ENCODE measurements around the gene GRIP1.

The GRIP1 gene

DNA sequence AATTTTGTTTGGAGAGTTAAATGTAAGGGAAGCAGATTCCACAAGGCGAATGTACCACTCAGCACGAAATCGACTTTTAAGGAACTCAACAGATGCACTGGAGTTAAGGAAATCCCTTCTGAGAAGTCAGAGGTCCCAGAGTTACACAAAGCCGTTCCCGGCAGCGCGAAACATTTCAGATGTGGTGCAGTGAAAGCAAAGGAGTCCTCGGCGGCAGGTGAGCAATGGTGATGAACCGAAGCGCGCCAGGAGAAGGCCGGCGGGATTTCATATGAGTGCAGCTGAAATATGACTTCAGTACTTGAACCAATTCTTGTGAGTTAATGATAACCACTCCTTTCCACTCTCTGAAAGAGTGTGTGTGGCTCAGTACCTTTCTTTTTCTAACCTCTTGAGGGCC lies 183.2 kb downstream of the GRIP1 start:
- no peak for DNase-seq (ENCODE audit: low read depth, low spot score)
- in situ Hi-C loops (cut with HindIII; ENCODE audit: low sequenced_read_pairs), result no loop called here
- TF ChIP-seq, protein P1, sequence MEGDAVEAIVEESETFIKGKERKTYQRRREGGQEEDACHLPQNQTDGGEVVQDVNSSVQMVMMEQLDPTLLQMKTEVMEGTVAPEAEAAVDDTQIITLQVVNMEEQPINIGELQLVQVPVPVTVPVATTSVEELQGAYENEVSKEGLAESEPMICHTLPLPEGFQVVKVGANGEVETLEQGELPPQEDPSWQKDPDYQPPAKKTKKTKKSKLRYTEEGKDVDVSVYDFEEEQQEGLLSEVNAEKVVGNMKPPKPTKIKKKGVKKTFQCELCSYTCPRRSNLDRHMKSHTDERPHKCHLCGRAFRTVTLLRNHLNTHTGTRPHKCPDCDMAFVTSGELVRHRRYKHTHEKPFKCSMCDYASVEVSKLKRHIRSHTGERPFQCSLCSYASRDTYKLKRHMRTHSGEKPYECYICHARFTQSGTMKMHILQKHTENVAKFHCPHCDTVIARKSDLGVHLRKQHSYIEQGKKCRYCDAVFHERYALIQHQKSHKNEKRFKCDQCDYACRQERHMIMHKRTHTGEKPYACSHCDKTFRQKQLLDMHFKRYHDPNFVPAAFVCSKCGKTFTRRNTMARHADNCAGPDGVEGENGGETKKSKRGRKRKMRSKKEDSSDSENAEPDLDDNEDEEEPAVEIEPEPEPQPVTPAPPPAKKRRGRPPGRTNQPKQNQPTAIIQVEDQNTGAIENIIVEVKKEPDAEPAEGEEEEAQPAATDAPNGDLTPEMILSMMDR (IDR thresholded peaks at IDR 0.05; ENCODE audit: low read depth, low read length), result no peak
- H3K4me3 ChIP-seq (ENCODE audit: low read depth, low read length), result no peak overlapping the region

DNA sequence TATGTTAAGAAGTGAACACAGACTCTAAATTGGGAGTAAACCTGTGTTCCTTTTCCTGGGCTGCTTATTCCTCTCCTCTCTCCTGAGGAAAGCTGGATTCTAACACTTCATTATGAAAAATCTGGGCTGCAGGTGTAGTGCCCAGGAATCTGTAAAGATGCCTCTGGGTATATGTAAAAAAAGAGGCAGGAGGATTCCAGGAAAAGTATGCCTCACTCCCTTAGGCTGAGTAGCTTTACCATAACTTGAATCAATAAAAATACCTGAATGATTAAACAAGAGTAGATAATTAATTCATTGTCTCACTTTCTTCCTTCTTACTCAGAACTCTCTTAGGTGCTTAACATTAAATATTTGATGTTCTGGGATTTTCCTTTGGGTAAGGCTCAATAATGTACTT lies 185.1 kb downstream of the GRIP1 start:
- TF ChIP-seq, protein P1 (IDR thresholded peaks at IDR 0.05; ENCODE audit: low read depth, low read length), result no peak
- H3K4me3 ChIP-seq (ENCODE audit: low read depth, low read length), result no peak overlapping the region
- in situ Hi-C loops (cut with HindIII; ENCODE audit: low sequenced_read_pairs), result no loop called here
- no peak for DNase-seq (ENCODE audit: low read depth, low spot score)

DNA sequence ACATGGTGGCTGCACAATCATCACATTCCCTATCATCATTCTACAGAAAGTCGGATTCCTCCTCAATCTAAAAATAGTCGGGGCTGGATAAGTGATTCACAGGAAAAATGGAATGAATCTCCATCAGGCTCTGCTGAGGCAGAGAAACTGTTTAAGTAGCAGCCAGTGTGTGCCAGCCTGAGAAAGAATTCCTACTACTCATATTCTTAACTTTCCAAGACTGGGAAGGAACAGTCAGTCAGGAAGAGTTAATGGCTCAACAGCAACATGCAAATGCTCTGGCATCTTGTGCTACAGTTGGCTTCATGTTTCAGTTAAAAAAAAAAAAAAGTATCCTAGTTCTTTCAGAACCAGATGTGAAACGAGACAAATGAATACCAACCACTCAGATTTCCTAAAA lies 187.0 kb downstream of the GRIP1 start:
- no peak overlapping the region for H3K4me3 ChIP-seq (ENCODE audit: low read depth, low read length)
- in situ Hi-C loops (cut with HindIII; ENCODE audit: low sequenced_read_pairs), result no loop called here
- TF ChIP-seq, protein P1 (IDR thresholded peaks at IDR 0.05; ENCODE audit: low read depth, low read length), result no peak
- no peak for DNase-seq (ENCODE audit: low read depth, low spot score)

DNA sequence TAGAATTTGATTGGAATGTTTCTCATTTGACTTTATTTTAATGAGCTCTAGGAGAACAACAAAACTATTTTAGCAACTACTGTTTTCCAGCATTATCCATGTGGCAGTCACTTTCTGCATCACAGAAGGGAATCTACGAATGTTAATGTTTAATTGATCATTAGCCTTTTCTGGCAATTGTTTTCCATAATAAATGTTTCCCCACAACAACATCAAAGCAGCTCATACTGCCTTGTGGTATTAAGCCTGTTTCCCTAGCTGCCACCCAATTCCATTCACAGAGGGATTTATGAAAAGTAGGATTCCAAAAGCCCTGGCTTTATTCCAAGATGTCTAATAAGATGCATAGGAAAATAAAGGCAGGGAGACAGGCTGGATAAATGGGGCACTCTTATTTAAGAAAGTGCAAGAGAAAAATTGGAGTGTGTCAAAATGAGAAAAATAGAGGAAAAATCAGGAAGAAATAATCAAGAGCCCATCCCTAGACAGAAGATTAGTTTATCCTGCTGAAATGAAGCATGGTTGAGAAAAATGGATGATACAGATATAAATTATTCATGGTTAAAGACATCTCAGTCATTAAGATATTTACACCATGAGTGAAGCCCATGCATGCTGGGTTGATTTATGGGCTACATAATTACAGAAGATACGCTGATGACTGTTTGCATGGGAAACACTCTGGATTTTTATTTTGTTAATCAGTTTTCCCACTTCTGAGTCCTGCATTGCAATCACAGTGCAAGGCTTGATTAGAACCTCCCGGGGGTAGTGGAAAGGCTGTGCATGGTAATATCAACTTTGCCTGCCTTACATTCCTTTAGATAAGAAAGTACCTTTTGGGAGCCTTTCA lies 196.3 kb downstream of the GRIP1 start:
- in situ Hi-C loops (cut with HindIII; ENCODE audit: low sequenced_read_pairs), result no loop called here
- H3K4me3 ChIP-seq (ENCODE audit: low read depth, low read length), result no peak overlapping the region
- no peak for DNase-seq (ENCODE audit: low read depth, low spot score)
- TF ChIP-seq, protein P1 (IDR thresholded peaks at IDR 0.05; ENCODE audit: low read depth, low read length), result no peak

DNA sequence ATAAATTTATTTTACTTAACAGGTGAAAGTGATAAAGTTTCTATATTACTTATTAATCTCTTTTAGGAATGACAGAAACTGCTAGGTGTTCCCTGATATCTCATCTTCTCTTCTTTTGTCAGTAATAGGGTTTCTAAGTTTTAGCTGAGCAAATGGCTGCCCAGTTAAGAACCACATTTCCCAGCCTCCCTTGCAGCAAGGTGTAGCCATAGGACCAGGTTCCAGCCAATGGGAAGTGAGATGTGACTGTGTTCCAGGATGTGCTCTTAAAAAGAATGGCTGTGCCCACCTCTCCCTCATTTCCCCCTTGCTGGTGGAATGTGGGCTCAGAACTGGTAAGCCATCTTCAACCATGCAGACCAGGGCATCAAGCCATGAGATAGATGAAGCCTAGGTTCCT lies 210.9 kb downstream of the GRIP1 start:
- in situ Hi-C loops (cut with HindIII; ENCODE audit: low sequenced_read_pairs), result no loop called here
- TF ChIP-seq, protein P1 (IDR thresholded peaks at IDR 0.05; ENCODE audit: low read depth, low read length), result no peak
- no peak overlapping the region for H3K4me3 ChIP-seq (ENCODE audit: low read depth, low read length)
- DNase-seq (ENCODE audit: low read depth, low spot score), result no peak

DNA sequence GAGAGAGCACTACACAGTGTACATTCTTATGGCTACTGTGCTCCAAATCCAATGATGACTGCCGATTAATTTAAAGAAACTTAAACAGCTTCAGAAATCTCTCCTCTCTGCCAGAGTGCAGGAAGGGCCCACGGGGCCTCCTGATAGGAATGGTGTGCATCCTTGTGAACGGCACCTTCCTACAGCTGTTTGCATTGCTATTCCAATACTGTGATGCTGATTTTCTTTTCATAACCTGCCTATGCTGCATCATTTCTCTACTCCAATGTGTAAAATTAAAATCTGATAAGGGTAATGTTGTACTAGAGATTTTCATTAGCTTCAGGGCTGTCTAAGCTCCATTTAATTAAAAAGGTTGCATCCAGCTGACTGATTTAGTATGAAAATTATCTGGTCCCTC lies 217.5 kb downstream of the GRIP1 start:
- in situ Hi-C loops (cut with HindIII; ENCODE audit: low sequenced_read_pairs), result no loop called here
- H3K4me3 ChIP-seq (ENCODE audit: low read depth, low read length), result no peak overlapping the region
- DNase-seq (ENCODE audit: low read depth, low spot score), result no peak
- TF ChIP-seq, protein P1 (IDR thresholded peaks at IDR 0.05; ENCODE audit: low read depth, low read length), result no peak
